H54 (cell line): ENCODE results near the gene PTPA.
A peak's percentile ranks its signal among the peaks of the same experiment; 100 is the strongest.
"Not testable (repeated sequence)": the region's sequence is repeated elsewhere in the genome, so short reads cannot be mapped to it uniquely, and the experiment has no call there.

ENCODE experiments used
- DNase-seq: peaks from one replicate; pipeline ENCODE4 v3.0.0; 2011; ENCODE audit warnings: low spot score, mixed read lengths; ENCODE audit not compliant: insufficient read length
- FAIRE-seq: peaks from 3 replicates; lab custom pipeline; 2011; peaks lifted over from hg19 to GRCh38; lab: Jason Lieb, UNC
- POLR2A ChIP-seq: IDR thresholded peaks from 2 replicates; pipeline ENCODE4 v1.6.1; 2011; ENCODE audit warnings: low read depth, mild to moderate bottlenecking, low read length

The PTPA gene

GRCh38 chr9:129183495-129184218 lies 72.4 kb downstream of the PTPA start:
- FAIRE-seq, result no peak

GRCh38 chr9:129184219-129184524 lies 73.0 kb downstream of the PTPA start:
- no peak for FAIRE-seq
- TF ChIP-seq POLR2A, result no peak
- no peak for DNase-seq

More at GRCh38 chr9:129183495-129184218, 72.4 kb downstream of the PTPA start:
- peak; percentile 40 for DNase-seq
- TF ChIP-seq POLR2A, result no peak

DNA sequence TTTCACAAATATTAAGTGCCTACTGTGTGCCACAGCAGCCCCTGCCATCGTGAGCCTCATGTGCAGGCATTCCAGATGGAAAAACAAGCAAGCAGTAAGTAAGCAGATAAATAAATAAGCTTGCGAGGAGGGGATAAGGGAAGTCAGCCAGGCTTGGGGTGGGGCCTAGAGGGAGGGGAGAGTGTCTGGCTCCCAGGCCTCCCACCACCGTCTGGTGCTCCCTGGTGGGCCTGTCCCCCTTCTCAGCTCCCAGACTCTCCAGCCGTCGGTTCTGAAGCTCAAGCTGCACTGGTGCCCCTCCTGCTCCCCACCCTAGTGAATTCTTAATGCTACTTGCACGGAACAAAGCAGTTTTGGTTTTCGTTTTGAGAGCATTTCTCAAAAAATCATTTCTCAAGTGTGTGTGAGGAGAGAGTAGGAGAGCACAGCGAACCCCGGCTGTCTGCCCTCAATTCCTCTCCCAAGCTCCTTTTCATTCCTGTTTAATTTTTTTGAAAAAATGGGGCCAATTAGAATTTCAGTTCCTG lies 73.4 kb downstream of the PTPA start:
- DNase-seq (no peak), FAIRE-seq (no peak)
- no peak for TF ChIP-seq POLR2A

DNA sequence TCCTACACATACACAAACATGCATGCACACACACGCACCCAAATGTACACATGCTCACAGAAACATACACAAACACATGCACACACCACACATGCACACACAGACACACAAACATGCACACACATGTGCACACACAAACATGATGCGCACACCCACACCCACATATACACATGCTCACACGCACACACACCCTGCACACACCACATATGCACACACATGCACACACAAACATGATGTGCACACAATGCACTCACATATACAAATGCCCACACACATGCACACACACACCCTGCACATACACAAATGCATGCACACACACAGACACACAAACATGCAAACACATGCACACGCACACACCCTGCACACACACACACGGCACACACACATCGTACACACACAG lies 74.2 kb downstream of the PTPA start:
- FAIRE-seq (no peak), DNase-seq (no peak)
- no peak for TF ChIP-seq POLR2A

DNA sequence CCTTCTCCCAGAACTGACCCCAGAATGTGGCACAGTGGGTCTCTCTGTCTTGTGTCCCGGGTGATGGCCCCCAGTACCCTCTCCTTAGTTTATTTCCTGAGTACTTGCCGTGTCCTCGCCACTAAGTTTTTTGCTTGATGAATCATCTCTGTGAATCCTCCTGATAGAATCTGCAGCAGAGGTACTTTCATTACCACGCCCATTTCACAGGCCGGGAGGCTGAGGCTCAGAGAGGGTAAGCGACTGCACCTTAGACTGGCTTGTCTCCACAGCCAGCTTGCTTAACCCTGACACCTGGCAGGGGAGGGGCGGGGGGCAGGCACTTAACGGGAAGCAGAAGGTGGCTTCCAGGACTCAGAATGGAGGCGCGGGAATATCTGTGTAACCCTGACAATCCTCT lies 74.8 kb downstream of the PTPA start:
- DNase-seq (no peak), FAIRE-seq (no peak)
- TF ChIP-seq POLR2A, result no peak

- DNase-seq (no peak), FAIRE-seq (no peak)
- no peak for TF ChIP-seq POLR2A
Measured at GRCh38 chr9:129187042-129187441, 75.8 kb downstream of the PTPA start.

DNA sequence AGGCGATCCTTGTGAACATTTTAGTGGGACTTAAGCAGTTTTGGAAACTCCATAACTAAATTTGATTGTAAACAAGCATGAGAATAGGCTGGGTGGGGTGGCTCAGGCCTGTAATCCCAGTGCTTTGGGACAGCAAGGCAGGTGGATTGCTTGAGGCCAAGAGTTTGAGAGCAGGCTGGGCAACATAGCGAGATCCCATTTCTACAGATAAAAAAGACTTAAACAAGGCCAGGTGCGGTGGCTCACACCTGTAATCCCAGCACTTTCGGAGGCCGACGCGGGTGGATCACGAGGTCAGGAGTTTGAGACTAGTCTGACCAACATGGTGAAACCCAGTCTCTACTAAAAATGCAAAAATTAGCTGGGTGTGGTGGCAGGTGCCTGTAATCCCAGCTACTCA lies 78.8 kb downstream of the PTPA start:
- not testable (repeated sequence) for DNase-seq, FAIRE-seq

DNA sequence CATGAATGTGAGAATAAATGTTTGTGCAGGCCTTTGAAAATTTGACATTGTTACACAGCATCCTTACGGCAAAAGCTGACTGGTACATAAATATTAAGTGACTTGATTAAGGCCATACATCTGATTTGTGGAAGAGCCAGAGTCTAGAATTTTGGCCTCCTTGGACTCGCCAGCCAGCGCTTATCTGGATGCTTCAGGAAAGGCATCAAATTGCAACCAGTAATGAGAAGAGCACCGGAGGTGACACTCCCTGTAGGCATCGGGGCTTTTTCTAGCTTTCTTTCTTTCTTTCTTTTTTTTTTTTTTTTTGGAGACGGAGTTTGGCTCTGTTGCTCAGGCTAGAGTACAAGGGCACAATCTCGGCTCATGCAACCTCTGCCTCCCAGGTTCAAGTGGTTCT lies 80.0 kb downstream of the PTPA start:
- DNase-seq (no peak), FAIRE-seq (no peak)
- TF ChIP-seq POLR2A, result no peak

DNA sequence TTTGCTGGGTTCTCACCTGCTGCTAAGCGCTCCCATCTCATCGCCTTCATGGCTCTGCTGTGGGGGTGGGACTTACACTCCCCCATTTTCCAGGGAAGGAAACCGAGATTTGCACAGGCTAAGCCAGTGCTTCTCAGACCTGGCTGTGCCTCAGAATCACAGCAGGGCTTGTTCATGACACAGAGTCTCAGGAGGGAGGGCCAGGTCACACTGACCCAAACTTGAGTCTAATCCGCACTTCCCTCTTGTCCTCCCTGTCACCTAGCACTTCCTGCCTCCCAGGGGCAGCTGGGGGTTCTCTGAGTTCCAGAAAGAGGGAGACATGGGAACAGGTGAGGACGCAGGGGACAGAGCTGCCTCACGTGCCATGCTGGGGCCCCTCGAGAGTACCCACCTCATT lies 82.4 kb downstream of the PTPA start:
- DNase-seq, result no peak
- FAIRE-seq, result no peak
- TF ChIP-seq POLR2A, result no peak

- FAIRE-seq, result no peak
- DNase-seq, result no peak
- no peak for TF ChIP-seq POLR2A
Measured at GRCh38 chr9:129194221-129194620, 83.0 kb downstream of the PTPA start.

GRCh38 chr9:129195606-129196005 lies 84.4 kb downstream of the PTPA start:
- FAIRE-seq (no peak), DNase-seq (no peak)
- TF ChIP-seq POLR2A, result no peak

- not testable (repeated sequence) for DNase-seq, FAIRE-seq
Measured at GRCh38 chr9:129197045-129197444, 85.8 kb downstream of the PTPA start.

DNA sequence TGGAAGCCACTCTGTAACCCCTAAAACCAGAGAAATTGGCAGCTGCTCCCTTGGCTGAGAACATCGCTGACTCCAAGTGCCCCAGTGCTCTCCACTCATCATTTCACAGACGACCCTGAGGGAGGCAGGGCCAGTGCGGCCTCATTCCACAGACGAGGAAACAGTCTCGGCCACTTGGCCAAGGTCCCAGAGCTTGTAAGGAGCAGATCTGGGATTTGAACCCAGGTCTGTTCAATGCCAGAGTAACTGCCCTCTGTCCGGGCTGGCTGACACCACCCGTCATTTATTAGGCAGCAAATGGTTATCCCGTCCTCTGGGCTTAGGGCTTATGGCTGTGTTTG lies 86.7 kb downstream of the PTPA start:
- no peak for DNase-seq
- no peak for TF ChIP-seq POLR2A
- FAIRE-seq, result no peak
